Kidney epithelial cell (primary cell): ENCODE data around the gene TRRAP. TPM values are rescaled to one million over a fixed set of nuclear protein-coding genes. Genes with fewer than 3 reads are reported as not detected.

Experiments used
- DNase-seq: peaks from one replicate; pipeline ENCODE4 v3.0.0-alpha.2; 2010; ENCODE audit warnings: low read depth
- H3K27me3 ChIP-seq: 2 replicates; pipeline ENCODE4 v1.6.0; 2011; ENCODE audit warnings: low read length; ENCODE audit not compliant: control insufficient read depth, insufficient read depth
- H3K36me3 ChIP-seq: 2 replicates; pipeline ENCODE4 v1.5.1; 2011; ENCODE audit warnings: low read length; ENCODE audit not compliant: control insufficient read depth, insufficient read depth
- H3K4me3 ChIP-seq: 2 replicates; pipeline ENCODE4 v1.5.1; 2011; ENCODE audit warnings: low read depth, mild to moderate bottlenecking, control low read depth, low read length
- total RNA-seq: library from RNA; depleted of rRNA; stranded (reverse); fragments of >200 nt; gene quantifications from 2 replicates; pipeline ENCODE4 v1.2.3, GENCODE V29; 2015
- TF ChIP-seq, protein P1 (sequence below): IDR thresholded peaks from 2 replicates; pipeline ENCODE4 v1.5.1; 2011; ENCODE audit warnings: mild to moderate bottlenecking, moderate library complexity, low read length, control low read depth, inconsistent platforms; ENCODE audit not compliant: insufficient read depth, poor library complexity, severe bottlenecking

TRRAP gene
- total RNA-seq, 1 donor from 2014 or later: 35.1 TPM

DNA sequence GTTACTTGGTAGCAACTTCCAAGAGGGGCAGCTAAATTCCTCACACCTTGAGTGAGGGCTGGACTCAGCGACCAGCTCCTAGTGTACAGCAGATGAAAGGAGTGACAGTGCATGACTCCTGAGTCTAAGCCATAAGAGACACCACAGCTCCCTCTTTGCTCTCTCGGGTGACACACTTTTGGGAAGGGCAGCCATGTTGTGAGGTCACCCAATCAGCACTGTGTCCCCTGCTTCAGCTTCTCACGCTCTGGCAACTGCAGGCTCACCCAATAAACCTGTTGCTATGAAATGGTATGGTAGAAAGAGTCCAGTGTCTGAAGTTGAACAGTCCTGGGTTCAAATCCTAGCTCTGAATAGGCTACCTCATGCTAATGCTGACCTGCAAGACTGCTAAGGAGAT, 29.4 kb upstream of the TRRAP start:
- no peak overlapping the region for H3K4me3 ChIP-seq
- TF ChIP-seq, protein P1, sequence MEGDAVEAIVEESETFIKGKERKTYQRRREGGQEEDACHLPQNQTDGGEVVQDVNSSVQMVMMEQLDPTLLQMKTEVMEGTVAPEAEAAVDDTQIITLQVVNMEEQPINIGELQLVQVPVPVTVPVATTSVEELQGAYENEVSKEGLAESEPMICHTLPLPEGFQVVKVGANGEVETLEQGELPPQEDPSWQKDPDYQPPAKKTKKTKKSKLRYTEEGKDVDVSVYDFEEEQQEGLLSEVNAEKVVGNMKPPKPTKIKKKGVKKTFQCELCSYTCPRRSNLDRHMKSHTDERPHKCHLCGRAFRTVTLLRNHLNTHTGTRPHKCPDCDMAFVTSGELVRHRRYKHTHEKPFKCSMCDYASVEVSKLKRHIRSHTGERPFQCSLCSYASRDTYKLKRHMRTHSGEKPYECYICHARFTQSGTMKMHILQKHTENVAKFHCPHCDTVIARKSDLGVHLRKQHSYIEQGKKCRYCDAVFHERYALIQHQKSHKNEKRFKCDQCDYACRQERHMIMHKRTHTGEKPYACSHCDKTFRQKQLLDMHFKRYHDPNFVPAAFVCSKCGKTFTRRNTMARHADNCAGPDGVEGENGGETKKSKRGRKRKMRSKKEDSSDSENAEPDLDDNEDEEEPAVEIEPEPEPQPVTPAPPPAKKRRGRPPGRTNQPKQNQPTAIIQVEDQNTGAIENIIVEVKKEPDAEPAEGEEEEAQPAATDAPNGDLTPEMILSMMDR: no peak
- no peak for DNase-seq
- no peaks in the 10 kb centered on the region for H3K27me3 ChIP-seq
- H3K36me3 ChIP-seq: no peaks in the 10 kb centered on the region

DNA sequence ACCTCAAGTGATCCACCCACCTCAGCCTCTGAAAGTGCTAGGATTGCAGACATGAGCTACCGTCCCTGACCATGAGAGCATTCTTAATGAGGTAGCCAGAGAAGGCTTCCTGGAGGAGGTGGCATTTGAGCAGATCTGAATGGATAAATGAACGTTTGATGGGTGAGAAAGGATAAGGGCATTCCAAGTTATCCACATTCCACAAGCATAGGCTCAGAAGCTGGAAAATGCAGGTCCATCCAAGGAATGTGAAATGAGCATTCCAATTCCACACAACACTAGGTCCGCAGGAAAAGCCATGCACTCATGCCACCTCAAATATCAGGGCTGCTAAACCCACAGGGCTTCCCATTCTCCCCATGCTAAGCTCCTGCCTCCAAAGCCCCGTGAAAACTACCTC, 25.5 kb upstream of the TRRAP start:
- H3K27me3 ChIP-seq: no peaks in the 10 kb centered on the region
- DNase-seq: no peak
- TF ChIP-seq, protein P1: no peak

DNA sequence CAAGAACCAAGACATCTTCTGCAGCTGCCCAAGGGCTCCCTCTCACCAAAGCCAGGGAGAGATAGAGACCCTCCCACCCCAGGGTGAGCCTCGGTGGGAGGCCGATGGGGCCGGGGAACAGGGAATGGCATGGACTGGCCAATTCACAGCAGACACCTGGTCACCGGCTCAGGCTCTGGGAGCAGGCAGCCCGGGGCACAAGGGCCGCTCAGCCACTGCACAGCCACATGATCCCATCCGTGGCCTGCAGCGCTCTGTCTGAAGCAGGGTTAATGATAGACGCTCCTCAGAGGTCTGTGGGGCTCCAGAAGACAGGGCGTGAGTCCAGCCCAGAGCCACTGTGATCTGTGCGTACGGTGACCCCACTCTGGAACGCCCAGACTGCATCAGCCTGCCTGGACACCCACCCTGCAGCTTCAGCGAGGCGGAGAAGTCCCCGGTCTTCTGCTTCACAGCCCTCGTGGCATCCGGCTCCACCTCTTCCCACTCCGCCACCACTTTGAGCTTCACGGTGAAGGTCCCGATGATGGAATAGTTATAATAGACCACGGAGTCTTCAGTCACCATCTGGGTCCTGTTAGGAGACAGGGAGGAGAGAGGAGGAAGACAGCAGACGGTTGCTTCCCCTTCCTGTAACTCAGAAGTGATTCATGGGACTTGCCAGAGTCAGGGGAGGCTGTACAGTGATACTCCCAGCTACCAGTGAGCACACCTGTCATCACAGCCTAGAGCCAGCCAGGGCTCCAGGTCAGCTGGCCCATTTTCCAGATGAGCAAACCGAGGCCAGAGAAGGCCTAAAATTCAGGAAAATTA, 22.5 kb upstream of the TRRAP start:
- no peaks in the 10 kb centered on the region for H3K36me3 ChIP-seq
- DNase-seq: no peak
- H3K27me3 ChIP-seq: no peaks in the 10 kb centered on the region
- TF ChIP-seq, protein P1: no peak
- no peak overlapping the region for H3K4me3 ChIP-seq

More for the DNA sequence above, 25.5 kb upstream of the TRRAP start:
- H3K36me3 ChIP-seq: no peaks in the 10 kb centered on the region
- no peak overlapping the region for H3K4me3 ChIP-seq

DNA sequence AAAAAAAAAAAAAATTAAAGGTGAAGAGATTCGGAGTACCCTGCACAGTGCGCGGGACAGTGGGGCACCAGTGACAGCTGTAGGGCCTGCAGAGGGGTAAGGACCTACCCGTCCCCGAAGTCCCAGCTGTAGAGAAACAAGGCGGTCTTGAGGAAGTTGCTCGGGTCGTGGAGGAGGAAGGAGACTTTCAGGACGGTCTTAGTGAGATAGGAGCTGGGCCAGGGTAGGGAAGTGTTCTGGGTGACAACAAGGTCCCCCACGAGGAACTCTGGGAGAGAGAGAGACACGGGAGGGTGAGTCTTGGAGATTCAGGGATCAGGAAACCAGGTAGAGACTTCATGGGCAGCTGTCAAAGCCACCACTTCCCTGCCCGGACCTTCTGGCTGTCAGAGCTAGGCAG, 18.3 kb upstream of the TRRAP start:
- Histone ChIP-seq H3K4me3 (no peak overlapping the region), H3K36me3 (no peaks in the 10 kb centered on the region), H3K27me3 (no peaks in the 10 kb centered on the region)
- TF ChIP-seq, protein P1: no peak
- no peak for DNase-seq

DNA sequence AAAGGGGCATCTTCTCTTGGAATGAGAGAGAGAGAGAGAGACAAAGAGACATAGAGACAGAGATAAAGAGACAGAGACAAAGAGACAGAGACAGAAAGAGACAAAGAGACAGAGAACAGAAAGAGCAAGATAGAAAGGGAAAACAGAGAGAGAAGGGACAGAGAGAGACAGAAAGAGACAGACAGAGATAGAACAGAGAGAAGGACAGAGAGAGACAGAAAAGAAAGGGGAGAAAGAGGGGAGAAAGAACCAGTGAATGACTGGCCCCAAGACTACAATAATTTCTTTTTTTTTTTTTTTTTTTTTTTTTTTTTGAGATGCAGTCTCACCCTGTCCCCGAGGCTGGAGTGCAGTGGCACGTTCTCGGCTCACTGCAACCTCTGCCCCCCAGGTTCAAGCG, 16.1 kb upstream of the TRRAP start:
- Histone ChIP-seq H3K4me3 (no peak overlapping the region), H3K36me3 (no peaks in the 10 kb centered on the region), H3K27me3 (peaks cover under 1% of the 10 kb centered on the region)
- TF ChIP-seq, protein P1: no peak
- DNase-seq: no peak
